NCI-H460 (cell line): Measurements from ENCODE around the gene RNFT2. TPM values are rescaled to one million over a fixed set of nuclear protein-coding genes. Genes with fewer than 3 reads are reported as not detected.

Experiments
- DNase-seq: peaks from one replicate; pipeline ENCODE4 v3.0.0-alpha.2; 2016; ENCODE audit warnings: low read depth; ENCODE audit errors: extremely low read depth
- small RNA-seq, 2 experiments: library from RNA; depleted of rRNA; stranded (forward); fragments of <200 nt; gene quantifications; one replicate each; pipeline ENCODE3, GENCODE V24; 2014
- total RNA-seq: library from RNA; depleted of rRNA; stranded (reverse); fragments of >200 nt; shearing (Covaris generic); gene quantifications from 2 replicates; pipeline ENCODE4 v1.2.3, GENCODE V29; 2014; rRNA removed

Gene RNFT2
- total RNA-seq, 1 experiment from 2014 or later: 20.8 TPM

DNA sequence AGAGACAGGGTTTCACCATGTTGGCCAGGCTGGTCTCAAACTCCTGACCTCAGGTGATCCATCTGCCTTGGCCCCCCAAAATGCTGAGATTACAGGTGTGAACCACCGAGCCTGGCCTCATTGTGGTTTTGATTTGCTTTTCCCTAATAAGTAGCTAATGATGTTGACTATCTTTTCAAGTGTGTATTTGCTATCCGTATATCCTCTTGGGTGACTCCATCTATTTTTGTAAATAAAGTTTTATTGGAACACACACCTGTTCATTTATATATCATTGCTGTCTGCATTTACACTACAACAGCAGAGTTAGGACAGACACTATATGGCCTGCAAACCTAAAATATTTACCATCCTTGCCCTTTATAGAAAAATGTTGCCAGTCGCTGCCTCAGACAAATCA lies 156.8 kb downstream of the RNFT2 start:
- no peak for DNase-seq

DNA sequence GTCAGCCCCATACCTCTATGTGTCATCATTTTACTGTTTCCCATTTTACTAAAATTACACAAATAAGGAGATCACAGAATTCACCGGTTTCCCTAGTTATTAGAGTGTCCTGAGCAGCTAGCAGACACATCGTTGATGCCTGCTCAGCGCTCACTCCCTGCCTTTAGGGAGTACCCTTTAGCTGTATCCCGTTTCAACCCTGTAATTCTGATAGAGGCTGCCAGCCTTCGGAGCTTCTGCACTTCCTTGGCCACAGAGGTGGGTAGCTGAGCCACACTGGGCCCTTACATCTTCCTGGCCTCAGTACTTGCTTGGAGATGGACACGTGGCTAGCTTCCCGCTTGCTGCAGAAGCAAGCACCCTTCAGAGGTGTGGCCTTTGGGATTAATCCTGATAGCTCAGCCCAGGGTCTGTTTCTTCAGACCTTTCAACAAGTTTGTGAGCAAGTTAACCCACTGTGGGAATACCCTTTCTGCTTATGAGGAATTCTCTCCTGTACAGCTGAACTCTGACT lies 158.4 kb downstream of the RNFT2 start:
- DNase-seq: no peak

DNA sequence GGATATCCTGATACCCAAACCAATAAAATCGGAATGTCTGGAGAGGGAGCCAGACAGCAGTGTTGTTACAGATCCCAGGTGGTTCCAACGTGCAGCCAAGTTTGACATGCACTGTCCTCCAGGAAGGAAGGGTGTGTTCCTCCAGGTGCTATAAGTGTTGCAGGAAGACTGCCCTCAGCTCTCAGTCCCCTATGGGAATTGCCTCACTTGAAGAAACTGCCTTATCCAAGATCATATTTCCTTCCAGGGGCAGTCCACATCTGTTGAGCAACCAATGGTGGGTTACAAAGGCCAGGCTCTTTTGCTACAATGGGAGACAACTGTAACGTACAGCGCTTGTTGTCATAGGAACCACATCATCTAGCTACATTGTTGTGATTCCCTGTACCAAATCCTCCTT lies 159.4 kb downstream of the RNFT2 start:
- DNase-seq: no peak

DNA sequence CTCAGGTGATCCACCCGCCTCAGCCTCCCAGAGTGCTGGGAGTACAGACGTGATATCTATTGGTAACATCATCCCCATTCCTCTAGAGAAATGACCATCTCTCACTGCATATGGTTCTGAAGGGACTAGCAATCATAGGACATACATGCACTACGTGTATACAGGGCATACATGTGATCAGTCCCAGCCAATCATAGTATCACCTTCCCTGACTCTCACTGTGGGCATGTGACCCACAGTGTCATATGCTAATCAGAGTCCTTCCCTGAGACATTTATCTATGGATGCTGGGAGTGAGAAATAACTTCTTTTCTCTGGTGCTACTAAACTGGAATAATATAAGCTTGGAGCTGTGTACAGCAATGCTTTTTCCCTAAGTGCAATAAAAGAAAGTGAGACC lies 160.6 kb downstream of the RNFT2 start:
- DNase-seq: no peak

DNA sequence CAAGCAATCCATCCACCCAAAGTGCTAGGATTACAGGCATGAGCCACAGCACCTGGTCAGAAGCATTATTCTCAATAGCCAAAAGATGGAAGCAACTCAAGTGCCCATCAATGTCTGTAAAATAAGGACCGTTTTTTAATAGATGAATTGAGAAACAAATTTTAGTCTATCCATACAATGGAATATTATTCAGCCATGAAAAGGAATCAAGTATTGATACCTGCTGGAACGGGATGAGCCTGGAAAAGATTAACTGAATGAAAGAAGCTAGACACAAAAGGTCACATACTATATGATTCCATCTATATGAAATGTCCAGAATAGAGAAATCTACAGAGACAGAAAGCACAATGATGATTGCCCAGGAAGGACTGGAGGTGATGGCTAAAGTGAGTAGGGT lies 163.5 kb downstream of the RNFT2 start:
- DNase-seq: no peak

Small RNAs within 50 kb of the gene (small RNA-seq; reads per million reads assigned to genes)
- 0 to 0.06 reads per million in 2 experiments for gene RNU6-558P

Other genes with a start within 250 kb of the RNFT2 start
- gene MAP1LC3B2, start 178.9 kb upstream of the RNFT2 start, total RNA-seq: 0.97 TPM in 1 of 2 replicates, not detected in the other
- 19.1 and 21.2 TPM in 2 replicates for gene SPRING1, start 246 bp upstream of the RNFT2 start, total RNA-seq
- gene HRK, start 143.1 kb downstream of the RNFT2 start, total RNA-seq: 0.25 and 0.52 TPM in 2 replicates
- gene FBXW8, start 172.6 kb downstream of the RNFT2 start, total RNA-seq: 7.8 and 8.2 TPM in 2 replicates